GM23338 (cell line): Measurements from ENCODE around the gene TRPC6. TPM values are rescaled to one million over a fixed set of nuclear protein-coding genes. Genes with fewer than 3 reads are reported as not detected.
A peak's percentile ranks its signal among the peaks of the same experiment; 100 is the strongest.

ENCODE experiments used
- ATAC-seq: fragments of 200-7000 bp; cut with Tn5 transposase; 3 replicates; pipeline ENCODE4 v1.9.1; 2020
- DNase-seq: peaks from one replicate; pipeline ENCODE4 v3.0.0-alpha.2; 2015; ENCODE audit warnings: low spot score
- H2AFZ ChIP-seq: fragments of 200-600 bp; sonication (generic); 2 replicates; pipeline ENCODE4 v1.8.0; 2016; ENCODE audit warnings: antibody characterized with exemption, mild to moderate bottlenecking, moderate library complexity
- H3F3A ChIP-seq: fragments of 200-600 bp; sonication (generic); replicated peaks from 2 replicates; pipeline ENCODE4 v1.8.0; 2017; ENCODE audit warnings: antibody characterized with exemption, mixed run types, low read depth
- H3K27ac ChIP-seq: fragments of 200-600 bp; sonication (generic); 2 replicates; pipeline ENCODE4 v1.6.1; 2016; ENCODE audit warnings: low read depth
- H3K27me3 ChIP-seq: fragments of 200-600 bp; sonication (generic); 2 replicates; pipeline ENCODE4 v1.8.0; 2016; ENCODE audit warnings: mild to moderate bottlenecking, mixed run types, moderate library complexity; ENCODE audit not compliant: insufficient read depth
- H3K36me3 ChIP-seq: fragments of 200-600 bp; sonication (generic); 2 replicates; pipeline ENCODE4 v1.8.0; 2016; ENCODE audit warnings: mild to moderate bottlenecking; ENCODE audit not compliant: insufficient read depth
- H3K4me1 ChIP-seq: fragments of 200-600 bp; sonication (generic); 2 replicates; pipeline ENCODE4 v1.8.0; 2016; ENCODE audit warnings: mild to moderate bottlenecking, moderate library complexity; ENCODE audit not compliant: insufficient read depth
- H3K4me2 ChIP-seq: fragments of 200-600 bp; sonication (generic); 2 replicates; pipeline ENCODE4 v1.7.1; 2017; ENCODE audit warnings: mixed run types
- H3K4me3 ChIP-seq: fragments of 200-600 bp; sonication (generic); 2 replicates; pipeline ENCODE4 v1.6.1; 2016; ENCODE audit warnings: mixed run types
- H3K79me2 ChIP-seq: fragments of 200-600 bp; sonication (generic); replicated peaks from 2 replicates; pipeline ENCODE4 v1.8.0; 2017; ENCODE audit warnings: mild to moderate bottlenecking; ENCODE audit not compliant: insufficient read depth
- H3K9me2 ChIP-seq: fragments of 200-600 bp; sonication (generic); 2 replicates; pipeline ENCODE4 v1.8.0; 2017; ENCODE audit not compliant: insufficient read depth
- H4K20me1 ChIP-seq: fragments of 200-600 bp; sonication (generic); replicated peaks from 2 replicates; pipeline ENCODE4 v1.8.0; 2017; ENCODE audit warnings: mild to moderate bottlenecking; ENCODE audit not compliant: insufficient read depth
- H3K27ac Mint-ChIP-seq: 2 replicates; pipeline ENCODE4 v1.8.0; 2020; ENCODE audit warnings: inconsistent platforms, mild to moderate bottlenecking, moderate library complexity, mixed read lengths
- H3K27me3 Mint-ChIP-seq: 3 replicates; pipeline ENCODE4 v1.8.0; 2022; ENCODE audit warnings: low read depth, mild to moderate bottlenecking, moderate library complexity, mixed read lengths, inconsistent platforms; ENCODE audit not compliant: insufficient read depth, poor library complexity
- H3K36me3 Mint-ChIP-seq: 3 replicates; pipeline ENCODE4 v1.8.0; 2021; ENCODE audit warnings: low read depth, mild to moderate bottlenecking, inconsistent platforms, moderate library complexity, mixed read lengths
- H3K4me1 Mint-ChIP-seq: 3 replicates; pipeline ENCODE4 v1.8.0; 2020; ENCODE audit warnings: mild to moderate bottlenecking, inconsistent platforms, mixed read lengths
- H3K4me3 Mint-ChIP-seq: 3 replicates; pipeline ENCODE4 v1.8.0; 2021; ENCODE audit warnings: moderate library complexity, mild to moderate bottlenecking, inconsistent platforms, mixed read lengths
- H3K9me3 Mint-ChIP-seq: 3 replicates; pipeline ENCODE4 v1.8.0; 2020; ENCODE audit warnings: moderate library complexity, mild to moderate bottlenecking, inconsistent platforms, mixed read lengths
- CREB1 ChIP-seq: fragments of 250-450 bp; sonication (Bioruptor Pico); IDR thresholded peaks from 2 replicates; pipeline ENCODE4 v1.5.0; 2020; ENCODE audit warnings: low read depth, mild to moderate bottlenecking, moderate library complexity
- CTCF ChIP-seq, 2 experiments: fragments of 200-600 bp in 1 of 2; sonication (generic) in 1 of 2; conservative IDR thresholded peaks; 2 replicates each; pipeline versions ENCODE4 v1.5.1 to v1.6.1; 2016 to 2017; ENCODE audit warnings: antibody characterized with exemption in 2 of 2, low read depth in 2 of 2, mild to moderate bottlenecking in 2 of 2, moderate library complexity in 1 of 2
- ZNF462 ChIP-seq: fragments of 250-450 bp; sonication (Bioruptor Pico); IDR thresholded peaks from 2 replicates; pipeline ENCODE4 v1.5.0; 2020; ENCODE audit warnings: mild to moderate bottlenecking, moderate library complexity
- polyA plus RNA-seq: library from polyadenylated mRNA; unstranded; fragments of >200 nt; fragmentation: Nextera tagmentation; extraction: Ambion mirVana; gene quantifications from 2 replicates; pipeline ENCODE4 v1.2.1, GENCODE V29; 2016
- total RNA-seq: library from RNA; depleted of rRNA; stranded (reverse); fragments of >200 nt; shearing (Covaris generic); gene quantifications from 2 replicates; pipeline ENCODE4 v1.2.3, GENCODE V29; 2014

Gene TRPC6
- total and polyA plus RNA-seq, 2 experiments from 2014 or later = 0.05 to 4.4 TPM

- no peak for TF ChIP-seq ZNF462 (CRISPR knock-in tag)
These were observed 105.0 kb downstream of the TRPC6 start (continued) for GRCh38 chr11:101478587-101479369.

- Histone ChIP-seq H2AFZ (peak overlapping the region; percentile 76), H3K4me3 (no peak overlapping the region), H3K36me3 (no peaks in the 10 kb centered on the region), H3F3A (no peaks in the 10 kb centered on the region), H3K4me2 (no peak overlapping the region), H3K79me2 (no peaks in the 10 kb centered on the region), H3K4me1 (no peaks in the 10 kb centered on the region), H4K20me1 (no peaks in the 10 kb centered on the region), H3K27ac (no peak overlapping the region), H3K27me3 (no peaks in the 10 kb centered on the region), H3K9me2 (no peaks in the 10 kb centered on the region)
- ATAC-seq = no peak
- no peak overlapping the region for H3K4me3 Mint-ChIP-seq
- H3K4me1 Mint-ChIP-seq = peaks cover 2% of the 10 kb centered on the region; the same call in 2 of the 3 replicates
- TF ChIP-seq CTCF (conservative IDR thresholded peaks at IDR 0.05; ENCODE audit: low read depth in 2 of 2) (peak; percentile 9 to 16; a peak in 1 of 4 replicates), CREB1 (CRISPR knock-in tag) (no peak)
- DNase-seq = no peak
- H3K27ac Mint-ChIP-seq = no peak overlapping the region
- H3K9me3 Mint-ChIP-seq = no peaks in the 10 kb centered on the region
- H3K27me3 Mint-ChIP-seq = no peaks in the 10 kb centered on the region
- H3K36me3 Mint-ChIP-seq = no peaks in the 10 kb centered on the region
These were observed 105.9 kb downstream of the TRPC6 start for GRCh38 chr11:101477926-101478325.
